Measurements from ENCODE around the gene IQCE. TPM values are rescaled to one million over a fixed set of nuclear protein-coding genes. Genes with fewer than 3 reads are reported as not detected.

Gene IQCE
- total RNA-seq, 1 experiment from 2014 or later = 13.4 TPM

- intact Hi-C loops (cut with micrococcal nuclease; ENCODE audit: unreplicated experiment) = no loop called here
- no peak overlapping the region for H3K27ac Mint-ChIP-seq (ENCODE audit: unreplicated experiment)
- H3K36me3 ChIP-seq (ENCODE audit: control insufficient read depth, insufficient read depth, low read length) = no peaks in the 10 kb centered on the region; the same call in none of the 2 replicates
- no peak overlapping the region for H3K4me3 ChIP-seq (ENCODE audit: low read depth, low read length)
- H3K27me3 Mint-ChIP-seq (ENCODE audit: insufficient read depth, unreplicated experiment) = no peaks in the 10 kb centered on the region
- BruUV-seq (replicated peaks) = no TSS peak
- no peak for DNase-seq
- TF ChIP-seq CTCF (IDR thresholded peaks at IDR 0.05; ENCODE audit: insufficient read depth in 1 of 2, low read depth in 1 of 2, low read length in 1 of 2, severe bottlenecking in 1 of 2, unreplicated experiment in 1 of 2) = no peak
- ChIA-PET POLR2A (interaction anchor here (0.5 kb wide), 1 partner anchor 47 kb away, joined by 3 read pairs; no protein-coding TSS in a partner anchor), CTCF (no interaction called here)
- no peaks in the 10 kb centered on the region for H3K9me3 ChIP-seq
- H3K4me1 ChIP-seq = no peaks in the 10 kb centered on the region
- H3K36me3 Mint-ChIP-seq (ENCODE audit: insufficient read depth, unreplicated experiment) = peaks cover 11% of the 10 kb centered on the region
- no peaks in the 10 kb centered on the region for H3K27me3 ChIP-seq (replicated peaks; ENCODE audit: control insufficient read depth, insufficient read depth, low read length)
- H3K4me3 Mint-ChIP-seq (ENCODE audit: unreplicated experiment) = no peak overlapping the region
- no peaks in the 10 kb centered on the region for H3K9me3 Mint-ChIP-seq (ENCODE audit: unreplicated experiment)
- H3K4me1 Mint-ChIP-seq (ENCODE audit: low read depth, unreplicated experiment) = no peaks in the 10 kb centered on the region
These were observed 43.7 kb downstream of the IQCE start for GRCh38 chr7:2602406-2603043.

GRCh38 chr7:2603044-2603965 is 44.5 kb downstream of the IQCE start:
- POLR2A ChIA-PET = no interaction called here
- H3K4me1 ChIP-seq = no peaks in the 10 kb centered on the region
- peaks cover 11% of the 10 kb centered on the region for H3K36me3 Mint-ChIP-seq (ENCODE audit: insufficient read depth, unreplicated experiment)
- no peaks in the 10 kb centered on the region for H3K9me3 Mint-ChIP-seq (ENCODE audit: unreplicated experiment)
- no peak overlapping the region for H3K4me3 ChIP-seq (ENCODE audit: low read depth, low read length)
- no peaks in the 10 kb centered on the region for H3K27me3 ChIP-seq (replicated peaks; ENCODE audit: control insufficient read depth, insufficient read depth, low read length)
- no peak for TF ChIP-seq CTCF (IDR thresholded peaks at IDR 0.05; ENCODE audit: insufficient read depth in 1 of 2, low read depth in 1 of 2, low read length in 1 of 2, severe bottlenecking in 1 of 2, unreplicated experiment in 1 of 2)
- H3K4me1 Mint-ChIP-seq (ENCODE audit: low read depth, unreplicated experiment) = no peaks in the 10 kb centered on the region
- DNase-seq = no peak
- H3K4me3 Mint-ChIP-seq (ENCODE audit: unreplicated experiment) = no peak overlapping the region
- BruUV-seq (replicated peaks) = no TSS peak
- H3K9me3 ChIP-seq = no peaks in the 10 kb centered on the region
- no peaks in the 10 kb centered on the region for H3K27me3 Mint-ChIP-seq (ENCODE audit: insufficient read depth, unreplicated experiment)
- CTCF ChIA-PET = interaction anchor here (0.7 kb wide), 1 partner anchor 227 kb away, joined by 3 read pairs; no protein-coding TSS in a partner anchor
- no peaks in the 10 kb centered on the region; the same call in none of the 2 replicates for H3K36me3 ChIP-seq (ENCODE audit: control insufficient read depth, insufficient read depth, low read length)
- no peak overlapping the region for H3K27ac Mint-ChIP-seq (ENCODE audit: unreplicated experiment)
- intact Hi-C loops (cut with micrococcal nuclease; ENCODE audit: unreplicated experiment) = no loop called here

GRCh38 chr7:2604608-2605174 is 45.9 kb downstream of the IQCE start:
- peaks cover 11% of the 10 kb centered on the region for H3K36me3 Mint-ChIP-seq (ENCODE audit: insufficient read depth, unreplicated experiment)

More at GRCh38 chr7:2604608-2605174, 45.9 kb downstream of the IQCE start:
- intact Hi-C loops (cut with micrococcal nuclease; ENCODE audit: unreplicated experiment) = loop anchor here (5.0 kb wide), 1 partner anchor 78 kb away; no protein-coding TSS in a partner anchor
- Mint-ChIP-seq H3K9me3 (ENCODE audit: unreplicated experiment) (no peaks in the 10 kb centered on the region), H3K4me1 (ENCODE audit: low read depth, unreplicated experiment) (no peaks in the 10 kb centered on the region), H3K27ac (ENCODE audit: unreplicated experiment) (no peak overlapping the region), H3K27me3 (ENCODE audit: insufficient read depth, unreplicated experiment) (no peaks in the 10 kb centered on the region), H3K4me3 (ENCODE audit: unreplicated experiment) (no peak overlapping the region)
- CTCF ChIA-PET = no interaction called here
- DNase-seq = no peak
- no peaks in the 10 kb centered on the region for H3K27me3 ChIP-seq (replicated peaks; ENCODE audit: control insufficient read depth, insufficient read depth, low read length)
- no TSS peak for BruUV-seq (replicated peaks)
- no peaks in the 10 kb centered on the region for H3K9me3 ChIP-seq
- no peak overlapping the region for H3K4me3 ChIP-seq (ENCODE audit: low read depth, low read length)
- TF ChIP-seq CTCF (IDR thresholded peaks at IDR 0.05; ENCODE audit: insufficient read depth in 1 of 2, low read depth in 1 of 2, low read length in 1 of 2, severe bottlenecking in 1 of 2, unreplicated experiment in 1 of 2) = no peak
- no peaks in the 10 kb centered on the region for H3K4me1 ChIP-seq
- POLR2A ChIA-PET = no interaction called here
- no peaks in the 10 kb centered on the region; the same call in 1 of the 2 replicates for H3K36me3 ChIP-seq (ENCODE audit: control insufficient read depth, insufficient read depth, low read length)

Measured in Caco-2 (cell line).